GM21737 (cell line): ENCODE data around the gene TUBB2B.
"Not testable (repeated sequence)": the region's sequence is repeated elsewhere in the genome, so short reads cannot be mapped to it uniquely, and the experiment has no call there.

Experiments used
- ATAC-seq: cut with Tn5 transposase; IDR thresholded peaks from one replicate; pipeline ENCODE4 v1.9.1; 2021; ENCODE audit warnings: mild to moderate bottlenecking, moderate library complexity; ENCODE audit not compliant: unreplicated experiment

The TUBB2B gene

GRCh38 chr6:3190779-3191178 lies 36.7 kb downstream of the TUBB2B start:
- ATAC-seq: no peak

GRCh38 chr6:3190056-3190455 lies 37.4 kb downstream of the TUBB2B start:
- no peak for ATAC-seq

GRCh38 chr6:3189192-3189591 lies 38.3 kb downstream of the TUBB2B start:
- not testable (repeated sequence) for ATAC-seq

DNA sequence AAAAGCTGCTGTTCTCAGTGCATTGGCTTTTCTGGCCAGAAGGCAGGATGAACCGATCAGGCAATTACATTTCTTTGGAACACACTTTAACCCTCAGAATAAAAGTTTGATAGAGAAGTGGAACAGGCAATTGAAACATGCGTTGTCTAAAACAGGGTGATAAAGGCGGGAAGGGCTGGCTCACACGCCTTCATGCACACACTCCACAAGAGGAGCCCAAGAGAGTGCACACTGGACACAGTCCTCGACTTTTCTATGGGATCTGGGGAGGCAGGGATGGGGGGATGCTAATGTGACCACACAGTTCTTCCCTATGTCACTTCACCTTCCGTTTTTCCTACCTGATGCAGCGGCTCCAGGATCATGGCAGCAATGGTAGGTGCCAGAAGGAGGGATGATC lies 39.2 kb downstream of the TUBB2B start:
- ATAC-seq: no peak

- ATAC-seq: no peak
Observed at GRCh38 chr6:3186974-3187382, 40.5 kb downstream of the TUBB2B start.

DNA sequence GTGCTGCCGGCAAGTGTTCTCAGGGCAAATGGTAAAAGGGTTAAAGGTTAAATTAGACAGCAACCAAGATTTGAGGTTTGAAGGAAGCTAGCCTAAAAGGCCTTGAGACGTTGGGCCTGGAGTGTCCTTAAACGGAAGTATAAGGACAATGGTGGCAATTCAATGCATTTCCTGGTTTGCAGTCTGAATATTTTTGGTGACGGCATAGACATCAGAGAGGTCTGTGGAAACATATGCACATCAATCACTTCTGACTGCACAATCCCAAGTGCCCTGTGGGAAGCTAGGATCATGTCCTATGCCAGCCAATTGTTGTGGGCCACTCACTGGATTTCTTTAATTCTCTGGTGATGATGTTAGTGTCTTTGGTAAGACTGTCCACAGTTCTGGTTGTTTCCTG lies 44.4 kb downstream of the TUBB2B start:
- no peak for ATAC-seq

GRCh38 chr6:3181105-3181504 lies 46.3 kb downstream of the TUBB2B start:
- no peak for ATAC-seq

- not testable (repeated sequence) for ATAC-seq
Observed at GRCh38 chr6:3179945-3180344, 47.5 kb downstream of the TUBB2B start.

GRCh38 chr6:3178666-3179065 lies 48.8 kb downstream of the TUBB2B start:
- not testable (repeated sequence) for ATAC-seq

DNA sequence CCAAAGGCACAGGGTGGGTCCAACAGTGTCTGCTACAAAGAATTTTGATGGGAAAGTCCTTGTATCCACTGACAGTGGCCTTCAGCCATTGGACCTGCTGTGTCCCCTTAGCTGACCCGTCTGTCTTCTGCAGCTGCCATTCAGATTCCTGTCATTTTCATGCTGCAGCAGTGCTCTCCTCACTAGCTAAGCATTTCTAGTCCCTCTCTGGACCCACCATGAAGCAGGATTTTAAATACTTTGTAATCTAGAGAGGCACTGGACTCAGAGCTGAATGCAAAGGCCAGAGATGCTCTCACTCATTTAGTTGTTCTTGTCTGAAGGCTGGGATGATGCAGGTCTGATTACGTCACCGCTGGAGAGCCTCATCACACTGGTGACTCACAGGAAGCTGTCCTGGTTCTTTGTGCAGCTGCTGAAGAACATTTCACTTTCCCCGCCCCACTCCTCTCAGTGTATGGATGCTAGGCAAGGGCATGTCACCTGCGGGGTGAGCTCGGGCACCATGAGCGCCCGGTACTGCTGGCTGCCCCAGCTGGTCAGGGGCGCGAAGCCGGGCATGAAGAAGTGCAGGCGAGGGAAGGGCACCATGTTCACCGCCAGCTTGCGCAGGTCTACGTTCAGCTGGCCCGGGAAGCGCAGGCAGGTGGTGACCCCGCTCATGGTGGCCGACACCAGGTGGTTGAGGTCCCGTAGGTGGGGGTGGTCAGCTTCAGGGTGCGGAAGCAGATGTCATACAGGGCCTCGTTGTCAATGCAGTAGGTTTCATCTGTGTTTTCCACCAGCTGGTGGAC lies 50.7 kb downstream of the TUBB2B start:
- ATAC-seq: no peak

GRCh38 chr6:3175715-3176402 lies 51.6 kb downstream of the TUBB2B start:
- ATAC-seq: no peak
